Lower leg skin (tissue), 4 donors: ENCODE data around the gene PRCC. TPM values are rescaled to one million over a fixed set of nuclear protein-coding genes. Genes with fewer than 3 reads are reported as not detected.

ENCODE experiments used
- DNase-seq, 2 donors: peaks; one replicate each; pipeline ENCODE4 v3.0.0-alpha.2; 2019; ENCODE audit warnings: low spot score in 2 of 2
- H3K4me3 ChIP-seq: fragments of 200-600 bp; sonication (generic); 2 replicates; pipeline ENCODE4 v1.5.1; 2017; ENCODE audit warnings: mild to moderate bottlenecking, low read depth; ENCODE audit not compliant: poor library complexity, severe bottlenecking
- POLR2A ChIP-seq, 2 donors: fragments of 450-650 bp; IDR thresholded peaks; one replicate each; pipeline ENCODE4 v1.6.1; 2016 to 2017; ENCODE audit warnings: antibody characterized with exemption in 2 of 2, mild to moderate bottlenecking in 1 of 2, moderate library complexity in 1 of 2
- WGBS, 2 donors: methylation state at CpG; one replicate each; pipeline ENCODE4 v1.1.5; 2018; 5-methylcytosine and 5-hydroxymethylcytosine counted together
- intact Hi-C: fragments of 100-400 bp; cut with DNase I; formaldehyde crosslinking; loops from one replicate; pipeline ENCODE4 v1.15.0; 2023; ENCODE audit warnings: low total_unique reads
- total RNA-seq, 4 donors: library from RNA; depleted of rRNA; stranded (reverse); fragments of >200 nt; gene quantifications; one replicate each; pipeline ENCODE4 v1.1.0, GENCODE V29; 2016
- TF ChIP-seq, protein P1 (sequence below), 3 donors: fragments of 450-650 bp; IDR thresholded peaks; one replicate each; pipeline ENCODE4 v1.5.1; 2016; ENCODE audit warnings: antibody characterized with exemption in 3 of 3, mild to moderate bottlenecking in 3 of 3, moderate library complexity in 2 of 3

PRCC gene
- total RNA-seq, 4 donors from 2014 or later: 35.4 to 45.6 (median 38.8) TPM

DNA sequence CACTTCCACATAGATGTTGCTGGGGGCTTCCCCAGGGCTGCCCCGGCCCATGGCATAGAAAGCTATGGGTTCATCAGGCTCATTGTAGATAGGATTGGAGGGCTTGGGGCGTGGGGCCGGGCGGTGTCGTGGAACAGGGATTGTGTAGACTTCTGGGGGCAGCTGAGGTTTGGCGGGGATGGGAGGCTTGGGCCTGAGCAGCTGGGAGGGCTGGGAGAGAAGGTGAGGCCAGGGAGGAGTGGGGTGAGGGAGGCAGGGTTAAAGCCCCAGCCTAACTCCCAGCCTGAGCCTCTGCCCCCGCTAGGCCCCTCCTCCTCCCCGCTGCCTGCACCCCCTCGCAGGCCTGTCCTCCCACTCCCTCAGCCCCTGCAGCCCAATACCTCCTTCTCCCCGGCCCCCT lies 41.9 kb downstream of the PRCC start:
- intact Hi-C loops: no loop called here
- H3K4me3 ChIP-seq: no peak overlapping the region
- TF ChIP-seq POLR2A (IDR thresholded peaks at IDR 0.05): no peak
- TF ChIP-seq, protein P1, sequence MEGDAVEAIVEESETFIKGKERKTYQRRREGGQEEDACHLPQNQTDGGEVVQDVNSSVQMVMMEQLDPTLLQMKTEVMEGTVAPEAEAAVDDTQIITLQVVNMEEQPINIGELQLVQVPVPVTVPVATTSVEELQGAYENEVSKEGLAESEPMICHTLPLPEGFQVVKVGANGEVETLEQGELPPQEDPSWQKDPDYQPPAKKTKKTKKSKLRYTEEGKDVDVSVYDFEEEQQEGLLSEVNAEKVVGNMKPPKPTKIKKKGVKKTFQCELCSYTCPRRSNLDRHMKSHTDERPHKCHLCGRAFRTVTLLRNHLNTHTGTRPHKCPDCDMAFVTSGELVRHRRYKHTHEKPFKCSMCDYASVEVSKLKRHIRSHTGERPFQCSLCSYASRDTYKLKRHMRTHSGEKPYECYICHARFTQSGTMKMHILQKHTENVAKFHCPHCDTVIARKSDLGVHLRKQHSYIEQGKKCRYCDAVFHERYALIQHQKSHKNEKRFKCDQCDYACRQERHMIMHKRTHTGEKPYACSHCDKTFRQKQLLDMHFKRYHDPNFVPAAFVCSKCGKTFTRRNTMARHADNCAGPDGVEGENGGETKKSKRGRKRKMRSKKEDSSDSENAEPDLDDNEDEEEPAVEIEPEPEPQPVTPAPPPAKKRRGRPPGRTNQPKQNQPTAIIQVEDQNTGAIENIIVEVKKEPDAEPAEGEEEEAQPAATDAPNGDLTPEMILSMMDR (IDR thresholded peaks at IDR 0.05): no peak
- DNase-seq: no peak
- WGBS, 2 donors: 96 to 99% methylated on average over 10 of the region's 10 CpGs

DNA sequence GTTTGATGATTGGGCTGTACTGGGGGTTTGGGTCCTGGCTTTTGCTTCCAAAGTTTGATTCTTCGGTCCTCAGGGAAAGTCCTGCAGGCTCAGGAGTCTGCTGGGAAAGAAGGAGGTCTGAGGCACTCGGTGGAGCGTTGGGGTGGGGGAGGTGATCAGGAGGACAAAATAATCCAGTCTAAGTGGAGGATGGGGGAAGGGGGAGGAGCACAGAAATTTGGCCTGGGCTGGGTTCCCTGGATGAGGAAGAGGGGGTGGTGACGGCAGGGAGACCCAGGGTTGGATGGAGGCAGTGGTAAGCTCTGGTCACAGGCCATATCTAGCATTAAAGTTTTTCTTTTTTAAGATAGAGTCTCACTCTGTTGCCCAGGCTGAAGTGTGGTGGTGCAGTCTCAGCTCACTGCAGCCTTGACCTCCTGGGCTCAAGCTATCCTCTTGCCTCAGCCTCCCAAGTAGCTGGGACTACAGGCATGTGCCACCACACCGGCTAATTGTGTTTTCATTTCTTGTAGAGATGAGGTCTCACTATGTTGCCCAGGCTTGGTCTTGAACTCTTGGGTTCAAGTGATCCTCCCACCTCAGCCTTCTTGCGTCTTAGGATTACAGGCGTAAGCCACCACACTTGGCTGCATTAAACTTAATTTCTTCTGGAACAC lies 42.5 kb downstream of the PRCC start:
- intact Hi-C loops: no loop called here
- H3K4me3 ChIP-seq: no peak overlapping the region
- DNase-seq: no peak
- 91 to 92% methylated on average over 7 of the region's 7 CpGs for WGBS, 2 donors
- TF ChIP-seq, protein P1 (IDR thresholded peaks at IDR 0.05): no peak
- no peak for TF ChIP-seq POLR2A (IDR thresholded peaks at IDR 0.05)

GRCh38 chr1:156811168-156811567 lies 43.8 kb downstream of the PRCC start:
- intact Hi-C loops: no loop called here
- DNase-seq: no peak
- WGBS, 2 donors: 53 to 63% methylated on average over 4 of the region's 4 CpGs
- H3K4me3 ChIP-seq: no peak overlapping the region
- TF ChIP-seq, protein P1 (IDR thresholded peaks at IDR 0.05): no peak
- no peak for TF ChIP-seq POLR2A (IDR thresholded peaks at IDR 0.05)

DNA sequence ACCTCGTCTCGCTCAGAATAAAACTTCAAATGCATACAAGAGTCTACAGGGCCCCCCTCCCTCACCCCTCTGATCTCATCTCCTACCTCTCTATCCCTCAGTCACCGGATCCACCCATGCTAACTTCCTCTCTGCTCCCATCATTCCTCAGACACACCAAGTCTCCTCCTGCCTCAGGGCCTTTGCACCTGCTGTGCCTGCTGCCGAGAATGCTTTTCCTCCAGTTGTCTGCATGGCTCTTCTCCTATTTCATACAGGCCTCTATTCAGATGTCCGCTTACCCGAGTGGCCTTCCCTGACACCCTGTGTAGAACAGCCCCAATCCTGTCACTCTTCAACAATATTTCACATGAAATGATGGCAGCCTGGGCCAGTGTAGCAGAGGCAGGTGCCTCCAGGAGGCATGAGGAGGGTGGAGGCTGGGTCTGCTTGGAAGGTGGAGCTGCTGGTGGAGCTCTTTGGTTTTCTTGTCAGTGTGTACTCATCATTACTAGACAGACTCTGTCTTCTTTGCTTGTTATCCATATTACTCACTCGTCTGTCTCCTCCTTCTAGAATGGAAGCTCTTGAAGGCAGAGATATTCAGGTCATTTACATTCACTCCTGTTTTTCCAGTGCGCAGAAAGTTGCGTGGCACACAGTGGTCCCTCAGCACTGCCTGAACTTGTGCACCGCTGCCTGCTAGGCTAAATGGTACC lies 45.1 kb downstream of the PRCC start:
- H3K4me3 ChIP-seq: no peak overlapping the region
- intact Hi-C loops: no loop called here
- WGBS, 2 donors: 96% methylated on average over 10 of the region's 10 CpGs
- TF ChIP-seq, protein P1 (IDR thresholded peaks at IDR 0.05): no peak
- TF ChIP-seq POLR2A (IDR thresholded peaks at IDR 0.05): no peak
- no peak for DNase-seq

- intact Hi-C loops: no loop called here
- DNase-seq: no peak
- TF ChIP-seq, protein P1 (IDR thresholded peaks at IDR 0.05): no peak
- TF ChIP-seq POLR2A (IDR thresholded peaks at IDR 0.05): no peak
- H3K4me3 ChIP-seq: no peak overlapping the region
- WGBS, 2 donors: 53 to 59% methylated on average over 10 of the region's 10 CpGs
Measured at GRCh38 chr1:156813298-156813697, 46.0 kb downstream of the PRCC start.
